Measurements from ENCODE around the gene TM9SF3.
"Not testable (repeated sequence)": the region's sequence is repeated elsewhere in the genome, so short reads cannot be mapped to it uniquely, and the experiment has no call there.

TM9SF3 gene

DNA sequence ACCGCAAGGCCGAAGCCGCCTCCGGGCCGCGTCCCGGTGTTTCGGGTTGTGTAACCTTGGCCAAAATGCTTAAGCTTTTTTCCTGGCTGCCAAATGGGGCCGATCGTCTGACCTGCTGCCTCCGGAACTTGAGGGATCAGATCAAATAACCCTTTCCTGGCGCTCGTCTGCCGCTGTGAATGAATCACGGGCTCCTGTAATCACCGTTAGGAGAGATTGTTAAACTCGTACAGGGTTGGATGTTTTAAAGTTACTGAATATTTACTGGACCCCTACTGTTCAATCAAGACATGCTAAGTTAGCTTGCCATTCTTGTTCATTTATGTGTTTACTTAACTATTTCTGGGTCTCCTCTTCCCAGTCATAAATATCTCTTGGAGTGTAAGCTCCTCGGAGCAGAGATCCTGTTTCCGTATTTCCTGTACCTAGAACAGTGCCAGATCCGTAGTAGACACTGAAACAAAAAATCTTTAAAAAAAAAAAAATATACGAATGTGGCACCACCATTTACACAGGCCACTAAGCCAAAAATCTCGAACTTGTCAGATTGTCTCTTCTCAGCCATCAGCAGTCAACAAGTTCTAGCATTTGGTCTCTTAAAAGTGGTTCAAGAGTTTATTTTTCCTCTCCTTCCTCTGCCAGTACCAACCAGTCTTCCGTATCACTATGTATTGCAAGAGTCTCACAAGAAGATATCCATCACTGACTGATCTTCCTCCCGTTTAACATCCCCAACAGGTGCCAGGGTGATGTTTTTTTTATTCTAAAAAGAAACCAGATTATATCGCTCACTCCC lies 650 bp upstream of the TM9SF3 start:
- peak; percentile 52 for DNase-seq (ENCODE audit: insufficient read length, low spot score)
- TF ChIP-seq POLR2A (IDR thresholded peaks at IDR 0.05; ENCODE audit: low read depth, low read length), result no peak
- peak; percentile 45 for FAIRE-seq

DNA sequence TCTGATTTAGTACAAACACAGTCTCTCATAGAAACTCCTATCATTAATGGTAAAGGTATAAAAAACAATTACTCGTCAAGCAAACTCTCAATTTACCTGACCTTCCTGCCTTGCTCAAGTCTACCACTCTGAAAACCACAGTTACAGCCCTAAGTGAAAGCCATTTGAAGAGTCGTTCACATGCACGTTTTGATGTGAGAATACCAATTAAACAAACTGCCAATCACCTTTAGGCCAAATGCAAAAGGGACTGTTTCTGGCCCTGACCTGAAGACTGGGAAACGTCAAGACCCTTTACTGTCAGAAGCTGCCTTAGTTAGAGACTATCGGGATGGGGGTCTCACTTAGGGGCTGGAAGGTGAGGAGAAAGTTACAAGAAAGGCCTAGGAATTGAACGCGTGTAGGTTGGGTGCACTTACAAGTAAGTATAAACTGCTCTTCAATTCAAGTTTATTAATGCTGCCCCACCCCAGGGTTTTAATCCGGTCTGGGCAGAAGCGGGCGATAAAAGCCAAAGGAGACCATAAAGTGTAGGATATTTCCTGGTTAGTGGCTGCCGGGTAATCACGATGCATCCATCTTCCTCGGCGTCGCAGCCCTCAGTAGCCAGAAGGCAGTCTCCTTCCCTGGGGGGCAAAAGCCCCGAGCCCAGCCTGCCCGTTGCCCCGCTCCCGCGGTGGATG lies 935 bp downstream of the TM9SF3 start:
- no peak for FAIRE-seq

DNA sequence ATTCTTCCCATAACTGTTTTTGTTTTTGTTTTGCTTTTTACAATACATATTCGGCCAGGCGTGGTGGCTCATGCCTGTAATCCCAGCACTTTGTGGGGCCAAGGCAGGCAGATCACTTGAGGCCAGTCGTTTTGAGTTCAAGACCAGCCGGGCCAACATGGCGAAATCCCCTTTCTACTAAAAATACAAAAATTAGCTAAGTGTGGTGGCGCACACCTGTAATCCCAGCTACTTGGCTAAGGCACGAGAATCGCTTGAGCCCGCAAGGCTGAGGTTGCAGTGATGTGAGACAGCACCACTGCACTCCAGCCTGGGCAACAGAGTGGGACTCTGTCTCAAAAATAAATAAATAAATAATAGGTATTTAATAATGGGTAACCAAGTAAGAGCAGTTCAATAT lies 2.3 kb downstream of the TM9SF3 start:
- FAIRE-seq, result no peak
- no peak for TF ChIP-seq POLR2A (IDR thresholded peaks at IDR 0.05; ENCODE audit: low read depth, low read length)
- DNase-seq (ENCODE audit: insufficient read length, low spot score), result no peak

More for the DNA sequence above, 935 bp downstream of the TM9SF3 start:
- peak; percentile 19 for DNase-seq (ENCODE audit: insufficient read length, low spot score)
- no peak for TF ChIP-seq POLR2A (IDR thresholded peaks at IDR 0.05; ENCODE audit: low read depth, low read length)

DNA sequence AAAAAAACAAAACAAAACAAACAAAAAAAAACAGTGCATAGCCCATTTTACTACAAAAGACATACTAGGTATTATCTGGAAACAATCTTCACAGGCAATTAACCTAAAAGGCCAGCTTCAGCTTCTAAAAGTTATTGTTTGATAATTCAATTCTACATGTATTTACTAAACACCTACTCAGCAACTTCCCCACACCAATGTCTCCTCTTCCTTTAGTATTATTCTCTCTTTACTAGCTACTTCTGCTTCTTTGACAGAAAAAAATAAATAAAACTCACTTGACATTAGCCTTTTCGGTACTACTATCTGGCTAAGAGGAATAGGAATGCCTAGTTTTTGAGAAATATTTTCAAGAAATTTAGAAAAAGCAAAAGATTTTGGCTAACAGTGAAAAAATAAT lies 2.8 kb downstream of the TM9SF3 start:
- DNase-seq (ENCODE audit: insufficient read length, low spot score) (no peak), FAIRE-seq (no peak)
- TF ChIP-seq POLR2A (IDR thresholded peaks at IDR 0.05; ENCODE audit: low read depth, low read length), result no peak

DNA sequence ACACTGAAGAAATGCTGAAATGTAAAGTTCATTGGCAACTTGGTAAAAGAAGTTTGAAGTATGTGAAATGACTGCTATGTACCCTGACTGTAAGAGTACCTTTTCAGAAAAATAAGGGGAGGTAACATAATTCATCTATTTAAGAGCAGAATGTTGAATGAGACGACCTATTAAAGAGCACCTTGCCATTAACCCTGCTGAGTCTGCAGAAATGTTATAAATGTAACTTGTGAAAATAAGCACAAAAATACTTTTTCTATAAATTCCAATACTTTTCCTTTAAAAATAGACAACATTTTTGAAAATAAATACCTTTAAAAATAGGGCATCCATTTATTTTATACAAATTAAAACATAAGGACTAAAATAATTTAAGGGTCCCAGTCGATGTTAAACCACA lies 7.7 kb downstream of the TM9SF3 start:
- FAIRE-seq (no peak), DNase-seq (ENCODE audit: insufficient read length, low spot score) (no peak)
- TF ChIP-seq POLR2A (IDR thresholded peaks at IDR 0.05; ENCODE audit: low read depth, low read length), result no peak

DNA sequence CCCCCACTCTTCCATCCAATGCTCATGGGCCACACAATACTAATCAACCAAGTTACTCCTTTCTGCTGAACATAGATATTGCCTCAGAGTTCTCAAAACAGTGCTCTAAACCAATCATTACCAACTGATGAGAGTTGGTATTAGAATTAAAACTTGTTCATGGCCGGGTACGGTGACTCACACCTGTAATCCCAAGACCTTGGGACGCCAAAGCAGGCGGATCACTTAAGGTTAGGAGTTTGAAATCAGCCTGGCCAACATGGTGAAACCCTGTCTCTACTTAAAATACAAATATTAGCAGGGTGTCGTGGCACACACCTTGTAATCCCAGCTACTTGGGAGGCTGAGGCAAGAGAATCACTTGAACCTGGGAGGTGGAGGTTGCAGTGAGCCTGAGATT lies 8.2 kb downstream of the TM9SF3 start:
- no peak for TF ChIP-seq POLR2A (IDR thresholded peaks at IDR 0.05; ENCODE audit: low read depth, low read length)
- FAIRE-seq (peak; percentile 20), DNase-seq (ENCODE audit: insufficient read length, low spot score) (no peak)

DNA sequence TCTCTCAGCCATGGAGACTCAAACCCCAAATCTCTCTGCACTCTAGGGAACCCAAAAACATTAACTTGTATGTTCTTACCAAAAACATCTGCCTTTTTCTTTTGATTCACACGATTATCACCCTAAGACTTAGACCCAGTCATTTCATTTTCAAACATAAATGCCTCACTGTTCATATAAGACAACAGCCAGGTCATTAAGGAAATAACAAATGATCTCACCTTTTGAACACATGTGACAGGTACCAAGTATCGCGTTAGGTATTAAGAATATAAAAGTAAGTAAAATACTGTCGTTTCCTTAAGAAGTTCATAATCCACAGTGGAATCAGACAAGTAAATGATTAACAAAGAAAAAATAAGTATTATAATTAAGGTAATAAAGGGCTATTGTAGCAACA lies 8.8 kb downstream of the TM9SF3 start:
- DNase-seq (ENCODE audit: insufficient read length, low spot score), result no peak
- no peak for FAIRE-seq
- TF ChIP-seq POLR2A (IDR thresholded peaks at IDR 0.05; ENCODE audit: low read depth, low read length), result no peak

DNA sequence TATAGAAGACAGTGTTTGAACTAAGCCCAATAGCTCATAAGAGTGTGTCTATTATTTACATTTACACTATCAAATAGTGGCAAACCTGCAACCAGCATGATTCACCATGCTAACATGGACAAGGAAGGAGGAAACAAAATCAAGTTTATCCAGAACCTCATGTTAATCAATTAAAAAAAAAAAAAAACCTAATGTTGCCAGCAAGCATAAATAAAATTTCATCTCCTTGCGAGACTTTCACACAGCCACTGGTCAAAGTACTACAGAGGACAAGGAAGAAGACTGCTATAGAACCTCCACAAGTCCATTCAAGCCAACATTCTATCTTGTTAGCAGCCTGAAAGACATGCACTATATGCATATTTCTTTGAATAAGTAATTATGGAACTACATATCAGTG lies 9.7 kb downstream of the TM9SF3 start:
- TF ChIP-seq POLR2A (IDR thresholded peaks at IDR 0.05; ENCODE audit: low read depth, low read length), result no peak
- no peak for FAIRE-seq
- no peak for DNase-seq (ENCODE audit: insufficient read length, low spot score)

DNA sequence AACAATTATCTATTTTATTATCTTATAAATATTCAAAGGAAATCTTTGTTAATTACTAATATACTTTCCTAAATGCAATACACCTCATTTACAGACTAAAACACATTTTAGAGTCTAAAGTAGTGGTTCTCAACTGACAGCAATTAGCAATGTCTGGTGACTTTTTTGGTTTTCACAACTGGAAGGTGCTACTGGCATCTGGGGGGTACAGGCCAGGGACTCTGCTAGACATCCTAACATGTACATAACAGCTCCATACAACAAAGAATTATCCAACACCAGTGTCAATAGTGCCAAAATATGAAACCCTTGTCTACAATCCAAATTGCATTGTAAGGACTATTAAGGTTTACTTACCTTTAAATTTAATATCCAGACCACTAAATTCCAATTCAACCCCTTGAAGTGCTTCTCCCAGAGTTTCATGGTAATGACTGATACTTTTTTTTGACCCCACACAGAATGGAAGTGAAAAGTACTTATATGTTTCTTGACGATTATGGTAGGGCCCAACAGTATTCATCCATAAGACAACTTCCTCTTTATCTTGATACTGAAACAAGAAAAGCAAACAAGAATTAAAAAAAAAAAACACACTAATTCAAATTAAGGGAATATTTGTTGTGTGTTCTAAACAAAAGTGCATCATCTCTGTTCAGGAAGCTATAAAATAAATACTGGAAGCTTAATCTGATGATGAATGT lies 10.4 kb downstream of the TM9SF3 start:
- FAIRE-seq (peak; percentile 79), DNase-seq (ENCODE audit: insufficient read length, low spot score) (no peak)
- no peak for TF ChIP-seq POLR2A (IDR thresholded peaks at IDR 0.05; ENCODE audit: low read depth, low read length)

DNA sequence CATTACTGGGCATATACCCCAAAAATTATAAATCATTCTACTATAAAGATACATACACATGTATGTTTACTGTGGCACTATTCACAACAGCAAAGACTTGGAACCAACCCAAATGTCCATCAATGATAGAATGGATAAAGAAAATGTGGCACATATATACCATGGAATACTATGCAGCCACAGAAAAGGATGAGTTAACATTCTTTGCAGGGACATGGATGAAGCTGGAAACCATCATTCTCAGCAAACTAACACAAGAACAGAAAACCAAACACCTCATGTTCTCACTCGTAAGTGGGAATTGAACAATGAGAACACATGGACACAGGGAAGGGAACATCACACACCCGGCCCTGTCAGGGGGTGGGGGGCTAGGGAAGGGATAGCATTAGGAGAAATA lies 12.2 kb downstream of the TM9SF3 start:
- DNase-seq (ENCODE audit: insufficient read length, low spot score); FAIRE-seq: not testable (repeated sequence)

DNA sequence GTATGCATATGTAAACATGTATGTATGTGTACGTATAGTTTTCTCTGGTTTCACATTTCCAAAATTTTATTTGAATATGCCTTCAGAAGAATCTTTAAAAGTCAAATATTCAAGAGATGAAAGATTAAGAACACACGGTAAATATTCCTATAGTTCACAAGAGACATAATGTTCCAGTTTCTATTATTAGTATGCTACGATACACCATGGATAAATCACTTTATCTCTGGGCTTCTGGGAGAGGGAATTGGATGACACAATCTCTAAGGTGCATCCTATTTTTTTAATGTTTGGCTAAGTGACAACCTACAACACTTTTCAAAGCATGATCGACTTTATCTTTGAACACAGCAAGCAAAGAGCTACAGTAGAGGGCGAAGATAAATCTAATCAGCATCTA lies 13.8 kb downstream of the TM9SF3 start:
- no peak for TF ChIP-seq POLR2A (IDR thresholded peaks at IDR 0.05; ENCODE audit: low read depth, low read length)
- DNase-seq (ENCODE audit: insufficient read length, low spot score) (no peak), FAIRE-seq (peak; percentile 55)

DNA sequence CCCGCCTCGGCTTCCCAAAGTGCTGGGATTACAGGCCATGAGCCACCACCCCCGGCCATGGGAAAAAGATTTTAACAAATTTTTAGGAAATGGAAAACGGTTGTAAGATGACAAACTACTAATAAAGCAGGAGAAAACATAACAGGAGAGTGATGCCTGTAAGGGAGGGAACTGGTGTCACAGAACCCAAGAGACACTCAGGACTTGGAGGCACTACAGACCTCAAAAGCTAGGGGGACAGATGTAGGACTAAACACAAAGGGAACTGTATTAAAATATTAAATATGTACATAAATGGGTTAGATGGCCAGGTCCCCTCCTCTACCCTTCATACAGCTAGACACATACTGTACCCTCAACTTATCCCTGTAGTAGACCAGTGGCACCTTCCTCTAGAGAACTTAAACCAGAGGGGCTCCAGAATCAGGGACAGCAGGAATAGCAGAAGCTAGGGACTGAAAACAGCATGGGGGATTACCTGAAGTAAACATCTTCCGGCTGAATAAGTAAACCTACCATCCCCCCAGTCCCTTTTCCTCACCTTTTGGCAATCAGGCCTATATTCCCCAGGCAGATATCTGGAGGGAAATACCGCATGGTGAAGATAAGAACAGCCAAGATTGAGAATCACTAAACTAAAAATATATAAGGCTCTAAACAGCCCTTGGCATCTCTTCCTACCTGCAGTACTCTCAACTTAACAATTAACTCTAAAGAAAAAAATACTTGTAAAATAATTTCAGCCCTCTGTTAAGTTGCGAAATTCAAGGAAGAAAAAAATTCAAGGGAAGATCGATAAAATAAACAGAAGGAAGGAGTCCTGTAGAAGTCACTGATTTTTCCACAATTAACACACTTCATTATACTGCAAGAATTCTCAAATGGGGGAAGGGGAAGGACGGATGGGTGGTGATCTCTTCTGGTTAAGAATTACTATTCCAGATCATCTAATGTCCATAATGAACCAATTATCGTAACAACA lies 15.5 kb downstream of the TM9SF3 start:
- no peak for TF ChIP-seq POLR2A (IDR thresholded peaks at IDR 0.05; ENCODE audit: low read depth, low read length)
- no peak for FAIRE-seq

DNA sequence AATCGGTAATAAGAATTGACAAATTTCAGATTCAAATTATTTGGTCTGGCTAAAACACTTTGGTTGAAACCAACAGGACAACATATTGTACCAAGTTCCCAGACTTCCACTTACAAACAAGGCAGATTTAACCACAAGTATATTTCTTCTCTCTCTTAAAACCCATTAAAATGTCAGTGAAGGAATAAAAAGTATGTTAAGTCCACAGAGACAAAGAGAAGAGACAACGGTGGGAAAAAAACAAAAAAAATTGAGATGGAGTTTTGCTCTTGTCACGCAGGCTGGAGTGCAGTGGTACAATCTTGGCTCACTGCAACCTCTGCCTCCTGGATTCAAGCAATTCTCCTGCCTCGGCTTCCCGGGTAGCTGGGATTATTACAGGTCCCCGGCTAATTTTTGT lies 16.3 kb downstream of the TM9SF3 start:
- DNase-seq (ENCODE audit: insufficient read length, low spot score), result no peak
- TF ChIP-seq POLR2A (IDR thresholded peaks at IDR 0.05; ENCODE audit: low read depth, low read length), result no peak
- no peak for FAIRE-seq

More for the DNA sequence above, 15.5 kb downstream of the TM9SF3 start:
- no peak for DNase-seq (ENCODE audit: insufficient read length, low spot score)
